GM18526 (cell line): ENCODE data around the gene PHC2.

Experiments used
- POLR2A ChIP-seq: IDR thresholded peaks from 3 replicates; pipeline ENCODE4 v1.6.1; 2011; ENCODE audit not compliant: insufficient read length; ENCODE audit errors: extremely low read depth

The PHC2 gene

GRCh38 chr1:33301273-33301984 lies 129.5 kb downstream of the PHC2 start:
- no peak for TF ChIP-seq POLR2A

- TF ChIP-seq POLR2A: no peak
Measured at GRCh38 chr1:33300673-33301072, 130.2 kb downstream of the PHC2 start.

GRCh38 chr1:33299461-33300155 lies 131.3 kb downstream of the PHC2 start:
- no peak for TF ChIP-seq POLR2A

- TF ChIP-seq POLR2A: no peak
Measured at GRCh38 chr1:33298623-33299277, 132.1 kb downstream of the PHC2 start.

- no peak for TF ChIP-seq POLR2A
Measured at GRCh38 chr1:33297911-33298622, 132.8 kb downstream of the PHC2 start.

- TF ChIP-seq POLR2A: no peak
Measured at GRCh38 chr1:33296824-33297223, 134.1 kb downstream of the PHC2 start.

- no peak for TF ChIP-seq POLR2A
Measured at GRCh38 chr1:33296082-33296458, 134.8 kb downstream of the PHC2 start.

- TF ChIP-seq POLR2A: no peak
Measured at GRCh38 chr1:33295450-33296081, 135.3 kb downstream of the PHC2 start.

GRCh38 chr1:33295023-33295422 lies 135.9 kb downstream of the PHC2 start:
- no peak for TF ChIP-seq POLR2A

- no peak for TF ChIP-seq POLR2A
Measured at GRCh38 chr1:33294071-33295010, 136.6 kb downstream of the PHC2 start.

- no peak for TF ChIP-seq POLR2A
Measured at GRCh38 chr1:33292726-33293340, 138.1 kb downstream of the PHC2 start.

GRCh38 chr1:33289858-33290154 lies 141.1 kb downstream of the PHC2 start:
- TF ChIP-seq POLR2A: no peak

- no peak for TF ChIP-seq POLR2A
Measured at GRCh38 chr1:33288976-33289857, 141.7 kb downstream of the PHC2 start.

- no peak for TF ChIP-seq POLR2A
Measured at GRCh38 chr1:33287317-33287716, 143.6 kb downstream of the PHC2 start.
